Stimulated activated CD4-positive, alpha-beta T cell treated with anti-CD3 and anti-CD28 coated beads, Interleukin-15, amount 100 ng/mL, for 48 hours (primary cell): Measurements from ENCODE around the gene MATCAP1.

ENCODE experiments used
- DNase-seq, 2 donors: peaks; one replicate each; pipeline ENCODE4 v3.0.0-alpha.2; 2020; ENCODE audit warnings: low read depth in 2 of 2

Gene MATCAP1

GRCh38 chr16:67208154-67208896 is 24.6 kb upstream of the MATCAP1 start:
- DNase-seq, result no peak

GRCh38 chr16:67207249-67208091 is 23.7 kb upstream of the MATCAP1 start:
- no peak for DNase-seq

GRCh38 chr16:67206838-67207248 is 23.1 kb upstream of the MATCAP1 start:
- DNase-seq, result no peak

GRCh38 chr16:67206129-67206837 is 22.5 kb upstream of the MATCAP1 start:
- DNase-seq, result no peak

- no peak for DNase-seq
Observed at GRCh38 chr16:67204076-67204475, 20.3 kb upstream of the MATCAP1 start.

- DNase-seq, result no peak
Observed at GRCh38 chr16:67202956-67203493, 19.3 kb upstream of the MATCAP1 start.

- no peak for DNase-seq
Observed at GRCh38 chr16:67202426-67202825, 18.7 kb upstream of the MATCAP1 start.

GRCh38 chr16:67201411-67202345 is 17.9 kb upstream of the MATCAP1 start:
- DNase-seq, result no peak

- no peak for DNase-seq
Observed at GRCh38 chr16:67200491-67200890, 16.7 kb upstream of the MATCAP1 start.

GRCh38 chr16:67199808-67200198 is 16.0 kb upstream of the MATCAP1 start:
- no peak for DNase-seq

GRCh38 chr16:67199011-67199807 is 15.4 kb upstream of the MATCAP1 start, which contains the start of gene ELMO3:
Gene ELMO3 (plus strand): TSS chr16:67199131. CDS start chr16:67199327, 196 bp downstream.
- DNase-seq, result no peak

GRCh38 chr16:67198238-67198734 is 14.5 kb upstream of the MATCAP1 start:
- DNase-seq, result no peak

GRCh38 chr16:67197704-67198103 is 13.9 kb upstream of the MATCAP1 start:
- no peak for DNase-seq

- no peak for DNase-seq
Observed at GRCh38 chr16:67196881-67197280, 13.1 kb upstream of the MATCAP1 start.

- no peak for DNase-seq
Observed at GRCh38 chr16:67195676-67196075, 11.9 kb upstream of the MATCAP1 start.

- no peak for DNase-seq
Observed at GRCh38 chr16:67194260-67194659, 10.5 kb upstream of the MATCAP1 start.

GRCh38 chr16:67193536-67193935 is 9.8 kb upstream of the MATCAP1 start:
- DNase-seq, result no peak

- DNase-seq, result no peak
Observed at GRCh38 chr16:67192781-67193361, 9.1 kb upstream of the MATCAP1 start.

GRCh38 chr16:67191995-67192681 is 8.4 kb upstream of the MATCAP1 start, which contains the start of gene E2F4:
Gene E2F4 (plus strand): TSS chr16:67192155. CDS start chr16:67192228, 73 bp downstream.
- peak; percentile 83 to 86 for DNase-seq
